Transverse colon (tissue), 4 donors: ENCODE results near the gene MINDY4B. TPM values are rescaled to one million over a fixed set of nuclear protein-coding genes. Genes with fewer than 3 reads are reported as not detected.

Source experiments
- DNase-seq: peaks from one replicate; pipeline ENCODE4 v3.0.0-alpha.2; 2019
- H3K27ac ChIP-seq, 4 donors: fragments of 200-600 bp; sonication (generic); 2 replicates each; pipeline ENCODE4 v1.5.1; 2016 to 2018; ENCODE audit warnings: inconsistent platforms in 4 of 4
- H3K27me3 ChIP-seq: fragments of 200-600 bp; sonication (generic); 2 replicates; pipeline ENCODE4 v1.5.1; 2017; ENCODE audit warnings: inconsistent platforms
- H3K36me3 ChIP-seq, 4 donors: fragments of 200-600 bp; sonication (generic); 2 replicates each; pipeline ENCODE4 v1.5.1; 2017 to 2019; ENCODE audit warnings: inconsistent platforms in 4 of 4
- H3K4me1 ChIP-seq, 4 donors: fragments of 200-600 bp; sonication (generic); 2 replicates each; pipeline ENCODE4 v1.5.1; 2017 to 2020; ENCODE audit warnings: inconsistent platforms in 4 of 4
- H3K4me3 ChIP-seq, 4 donors: fragments of 200-600 bp; sonication (generic); 1 replicate in 1 of 4; 2 replicates in 3 of 4; pipeline versions ENCODE4 v1.5.1 to v1.6.1; 2017 to 2019; ENCODE audit warnings: inconsistent platforms in 4 of 4
- H3K9me3 ChIP-seq, 2 donors: fragments of 200-600 bp; sonication (generic); 2 replicates each; pipeline ENCODE4 v1.5.1; 2017 to 2019; ENCODE audit warnings: inconsistent platforms in 2 of 2
- CTCF ChIP-seq, 5 experiments: fragments of 200-600 bp in 3 of 5; fragments of 450-650 bp in 2 of 5; sonication (generic) in 3 of 5; IDR thresholded peaks; 1 replicate in 2 of 5; 2 replicates in 3 of 5; pipeline ENCODE4 v1.5.1; 2016 to 2017; ENCODE audit warnings: antibody characterized with exemption in 5 of 5, inconsistent platforms in 3 of 5, mild to moderate bottlenecking in 2 of 5, moderate library complexity in 1 of 5
- EP300 ChIP-seq: sonication (generic); formaldehyde crosslinking; IDR thresholded peaks from one replicate; pipeline ENCODE4 v1.6.1; 2017; ENCODE audit warnings: antibody characterized with exemption, low read depth
- POLR2A ChIP-seq: fragments of 450-650 bp; IDR thresholded peaks from one replicate; pipeline ENCODE4 v1.6.1; 2016; ENCODE audit warnings: antibody characterized with exemption, mild to moderate bottlenecking, moderate library complexity
- POLR2AphosphoS5 ChIP-seq, 3 donors: sonication (generic); formaldehyde crosslinking; IDR thresholded peaks; one replicate each; pipeline ENCODE4 v1.6.1; 2016; ENCODE audit warnings: antibody characterized with exemption in 3 of 3
- WGBS, 2 donors: methylation state at CpG; one replicate each; pipeline ENCODE4 v1.1.5; 2018; ENCODE audit warnings: low coverage in 1 of 2; 5-methylcytosine and 5-hydroxymethylcytosine counted together
- in situ Hi-C, 4 donors: fragments of 200-750 bp; cut with MboI; loops; one replicate each; pipeline versions ENCODE4 v1.15.0 to v1.15.1; 2017; ENCODE audit warnings: low sequenced_read_pairs in 3 of 4, low pct_ligation_motif_present in 1 of 4, low pct_unique_long_range_greater_than_20kb in 1 of 4
- intact Hi-C: fragments of 100-400 bp; cut with DNase I; formaldehyde crosslinking; loops from one replicate; pipeline ENCODE4 v1.15.1; 2023; ENCODE audit warnings: low total_unique reads
- total RNA-seq, 4 donors: library from RNA; depleted of rRNA; stranded (reverse); fragments of >200 nt; gene quantifications; one replicate each; pipeline ENCODE4 v1.1.0, GENCODE V29; 2016

MINDY4B gene
- not detected for total RNA-seq

- H3K27me3 ChIP-seq = peaks cover 6% of the 10 kb centered on the region
- intact Hi-C loops (no loop called here), in situ Hi-C loops (loop anchor here in 1 of 4 donors (25.0 kb wide), 1 partner anchor 232 kb away; no protein-coding TSS in a partner anchor)
- H3K27ac ChIP-seq = no peak within 1 kb of the TSS
- TF ChIP-seq POLR2AphosphoS5 (IDR thresholded peaks at IDR 0.05) (no peak), EP300 (no peak), POLR2A (no peak), CTCF (IDR thresholded peaks at IDR 0.05) (no peak)
- DNase-seq = no peak
- WGBS, 2 donors = 72 to 74% methylated on average over 4 of the region's 4 CpGs
- no peaks in the 10 kb centered on the region for H3K36me3 ChIP-seq
- H3K4me1 ChIP-seq = no peaks in the 10 kb centered on the region
- H3K4me3 ChIP-seq = no peak within 1 kb of the TSS
- no peaks in the 10 kb centered on the region for H3K9me3 ChIP-seq
Observed at GRCh38 chr3:150905339-150905738, at the start of gene MINDY4B. Gene MINDY4B, minus strand, starts transcription at chr3:150905439. Its CDS starts 0 bp downstream, at chr3:150905439.

GRCh38 chr3:150951923-150952322 is 46.7 kb upstream of the MINDY4B start:
- no peak for DNase-seq
- Histone ChIP-seq H3K27ac (no peak overlapping the region), H3K9me3 (no peaks in the 10 kb centered on the region), H3K36me3 (no peaks in the 10 kb centered on the region), H3K27me3 (no peaks in the 10 kb centered on the region), H3K4me1 (no peaks in the 10 kb centered on the region), H3K4me3 (no peak overlapping the region)
- WGBS, 2 donors = 93% methylated on average over 13 of the region's 13 CpGs; no CpG with 5 or more reads in 1 of the 2 donors
- intact Hi-C loops (no loop called here), in situ Hi-C loops (no loop called here)
- TF ChIP-seq CTCF (IDR thresholded peaks at IDR 0.05) (no peak), POLR2AphosphoS5 (IDR thresholded peaks at IDR 0.05) (no peak), EP300 (no peak), POLR2A (no peak)

GRCh38 chr3:150945226-150946032 is 40.2 kb upstream of the MINDY4B start:
- no peaks in the 10 kb centered on the region for H3K36me3 ChIP-seq
- WGBS, 2 donors = 74 to 76% methylated on average over 2 to 3 of the region's 3 CpGs
- no peak for TF ChIP-seq EP300
- no peak for TF ChIP-seq CTCF (IDR thresholded peaks at IDR 0.05)
- TF ChIP-seq POLR2A = no peak
- TF ChIP-seq POLR2AphosphoS5 (IDR thresholded peaks at IDR 0.05) = no peak
- intact Hi-C loops (no loop called here), in situ Hi-C loops (no loop called here)
- no peak overlapping the region for H3K4me3 ChIP-seq
- no peak overlapping the region for H3K27ac ChIP-seq
- H3K9me3 ChIP-seq = no peaks in the 10 kb centered on the region
- no peak for DNase-seq
- no peaks in the 10 kb centered on the region for H3K4me1 ChIP-seq
- no peaks in the 10 kb centered on the region for H3K27me3 ChIP-seq

- TF ChIP-seq POLR2A = no peak
- no peak for TF ChIP-seq CTCF (IDR thresholded peaks at IDR 0.05)
- TF ChIP-seq POLR2AphosphoS5 (IDR thresholded peaks at IDR 0.05) = no peak
- no peak for TF ChIP-seq EP300
- DNase-seq = no peak
- 84% methylated on average over 3 of the region's 3 CpGs for WGBS, 2 donors
- Histone ChIP-seq H3K4me3 (no peak overlapping the region), H3K36me3 (no peaks in the 10 kb centered on the region), H3K4me1 (no peaks in the 10 kb centered on the region), H3K27ac (no peak overlapping the region), H3K27me3 (no peaks in the 10 kb centered on the region), H3K9me3 (no peaks in the 10 kb centered on the region)
- intact Hi-C loops = no loop called here
- in situ Hi-C loops = no loop called here
Observed at GRCh38 chr3:150942221-150942620, 37.0 kb upstream of the MINDY4B start.
